Choroid plexus epithelial cell (primary cell): ENCODE measurements around the gene GRID2IP.

ENCODE experiments used
- DNase-seq: peaks from one replicate; pipeline ENCODE4 v3.0.0-alpha.2; 2010; ENCODE audit warnings: low read depth
- H3K4me3 ChIP-seq: 2 replicates; pipeline ENCODE4 v1.5.1; 2011; ENCODE audit warnings: low read depth, mild to moderate bottlenecking, control low read depth, low read length, moderate library complexity
- CTCF ChIP-seq: conservative IDR thresholded peaks from 2 replicates; pipeline ENCODE4 v1.5.1; 2011; ENCODE audit warnings: low read depth, mild to moderate bottlenecking, control low read depth, inconsistent platforms, low read length, moderate library complexity

The GRID2IP gene

GRCh38 chr7:6502886-6503285 is 48.4 kb downstream of the GRID2IP start:
- no peak overlapping the region for H3K4me3 ChIP-seq

GRCh38 chr7:6501586-6502564 is 49.4 kb downstream of the GRID2IP start:
- DNase-seq, result no peak
- TF ChIP-seq CTCF, result no peak
- no peak overlapping the region for H3K4me3 ChIP-seq

More at GRCh38 chr7:6502886-6503285, 48.4 kb downstream of the GRID2IP start:
- no peak for TF ChIP-seq CTCF
- DNase-seq, result no peak

GRCh38 chr7:6500691-6501090 is 50.6 kb downstream of the GRID2IP start:
- H3K4me3 ChIP-seq, result no peak overlapping the region
- no peak for DNase-seq
- TF ChIP-seq CTCF, result no peak

GRCh38 chr7:6497994-6498393 is 53.3 kb downstream of the GRID2IP start:
- TF ChIP-seq CTCF, result no peak
- H3K4me3 ChIP-seq, result no peak overlapping the region
- DNase-seq, result no peak

DNA sequence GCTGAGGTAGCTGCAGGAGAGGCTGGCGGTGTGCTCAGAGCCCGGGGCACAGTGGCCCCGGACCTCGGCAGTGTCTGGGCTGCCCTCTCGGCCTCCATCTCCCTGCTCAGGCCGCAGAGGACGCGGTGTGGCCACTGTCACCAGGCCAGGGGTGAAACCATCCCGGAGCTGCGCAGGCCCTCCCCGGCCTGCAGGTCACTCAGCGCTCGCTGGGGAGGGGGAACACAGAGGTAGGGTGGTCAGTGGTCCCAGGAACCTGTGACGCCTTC is 53.7 kb downstream of the GRID2IP start:
- no peak for TF ChIP-seq CTCF
- no peak overlapping the region for H3K4me3 ChIP-seq
- no peak for DNase-seq

GRCh38 chr7:6496842-6497636 is 54.2 kb downstream of the GRID2IP start:
- DNase-seq, result no peak
- H3K4me3 ChIP-seq, result no peak overlapping the region
- TF ChIP-seq CTCF, result no peak
